DND-41 (cell line): ENCODE measurements around the gene TMSB10.

Experiments used
- ATAC-seq: fragments of 200-7000 bp; cut with Tn5 transposase; 3 replicates; pipeline ENCODE4 v1.9.1; 2021; ENCODE audit warnings: low read depth; ENCODE audit not compliant: insufficient read depth
- DNase-seq: peaks from one replicate; pipeline ENCODE4 v3.0.0-alpha.2; 2020
- H2AFZ ChIP-seq: 2 replicates; pipeline ENCODE4 v1.6.0; 2012; ENCODE audit warnings: low read depth, low read length
- H3K27ac ChIP-seq: 2 replicates; pipeline ENCODE4 v1.5.1; 2012; ENCODE audit warnings: low read length, inconsistent platforms
- H3K27me3 ChIP-seq: fragments of 200-600 bp; sonication (generic); 2 replicates; pipeline ENCODE4 v1.6.0; 2012; ENCODE audit warnings: low read length, mild to moderate bottlenecking, inconsistent platforms; ENCODE audit not compliant: insufficient read depth, poor library complexity
- H3K36me3 ChIP-seq: 2 replicates; pipeline ENCODE4 v1.5.1; 2012; ENCODE audit warnings: low read length, inconsistent platforms; ENCODE audit not compliant: insufficient read depth
- H3K4me1 ChIP-seq: 2 replicates; pipeline ENCODE4 v1.5.1; 2012; ENCODE audit warnings: mild to moderate bottlenecking, low read length; ENCODE audit not compliant: insufficient read depth
- H3K4me2 ChIP-seq: 2 replicates; pipeline ENCODE4 v1.6.0; 2012; ENCODE audit warnings: mild to moderate bottlenecking, moderate library complexity, low read length, inconsistent platforms; ENCODE audit not compliant: insufficient read depth
- H3K4me3 ChIP-seq, 2 experiments: fragments of 200-600 bp in 1 of 2; shearing (Covaris generic) in 1 of 2; 2 replicates each; pipeline ENCODE4 v1.5.1; 2012 to 2016; ENCODE audit warnings: inconsistent platforms in 2 of 2, low read length in 2 of 2, mild to moderate bottlenecking in 2 of 2, low read depth in 1 of 2, moderate library complexity in 1 of 2
- H3K79me2 ChIP-seq: 2 replicates; pipeline ENCODE4 v1.6.0; 2012; ENCODE audit warnings: low read length, inconsistent platforms; ENCODE audit not compliant: insufficient read depth
- H3K9ac ChIP-seq: 2 replicates; pipeline ENCODE4 v1.6.0; 2012; ENCODE audit warnings: low read depth, mild to moderate bottlenecking, inconsistent platforms, low read length, moderate library complexity
- H3K9me3 ChIP-seq: 2 replicates; pipeline ENCODE4 v1.5.1; 2012; ENCODE audit warnings: low read length, moderate library complexity, mild to moderate bottlenecking, inconsistent platforms; ENCODE audit not compliant: insufficient read depth, severe bottlenecking
- H4K20me1 ChIP-seq: 2 replicates; pipeline ENCODE4 v1.6.0; 2012; ENCODE audit warnings: low read length; ENCODE audit not compliant: insufficient read depth
- CTCF ChIP-seq: IDR thresholded peaks from 2 replicates; pipeline ENCODE4 v1.5.1; 2012; ENCODE audit warnings: borderline replicate concordance, low read length, moderate library complexity, mild to moderate bottlenecking; ENCODE audit not compliant: poor library complexity, severe bottlenecking; ENCODE audit errors: extremely low read depth
- EZH2 ChIP-seq: IDR thresholded peaks from 3 replicates; pipeline ENCODE4 v1.6.1; 2012; ENCODE audit warnings: borderline replicate concordance, low read depth, mild to moderate bottlenecking, moderate library complexity, low read length, inconsistent platforms; ENCODE audit not compliant: severe bottlenecking

TMSB10 gene

DNA sequence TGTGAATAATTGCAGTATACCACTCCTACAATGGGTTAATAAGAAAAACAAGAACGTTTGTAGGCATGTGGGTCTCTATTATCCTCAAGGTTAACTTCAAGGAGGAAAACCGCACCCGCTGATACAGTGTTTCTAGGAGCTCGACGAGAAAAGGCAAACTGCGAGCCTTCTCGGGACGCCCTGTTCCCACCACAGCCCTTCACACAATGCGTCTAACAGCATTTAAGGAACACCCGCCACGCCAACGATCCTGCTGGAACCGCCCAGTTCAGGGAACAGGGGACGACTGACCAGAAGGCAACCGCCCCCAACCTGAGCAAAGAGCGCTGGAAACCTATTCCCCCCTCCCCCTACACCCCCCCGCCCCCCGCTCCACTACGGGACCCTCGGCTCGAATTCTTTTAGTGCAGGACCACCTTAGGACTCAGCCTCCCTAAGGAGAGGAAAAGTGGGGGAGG lies 710 bp upstream of the TMSB10 start:
- Histone ChIP-seq H3K79me2 (peaks cover 18% of the 10 kb centered on the region), H3K4me3 (peak overlapping the region; percentile 46 to 93; a peak in 3 of 4 replicates), H3K27me3 (no peaks in the 10 kb centered on the region), H3K27ac (no peak overlapping the region; the same call in 1 of the 2 replicates), H3K9ac (peak overlapping the region; percentile 96), H4K20me1 (peaks cover 7% of the 10 kb centered on the region; the same call in 1 of the 2 replicates), H3K9me3 (no peaks in the 10 kb centered on the region), H3K4me2 (peak overlapping the region; percentile 92), H3K36me3 (peaks cover 19% of the 10 kb centered on the region), H2AFZ (peak overlapping the region; percentile 88), H3K4me1 (peaks cover 29% of the 10 kb centered on the region)
- DNase-seq, result peak; percentile 63
- ATAC-seq, result peak; percentile 19; the same call in 2 of the 3 replicates
- TF ChIP-seq EZH2, result no peak
- no peak for TF ChIP-seq CTCF

GRCh38 chr2:84906108-84906899 lies 848 bp downstream of the TMSB10 start:
- no peaks in the 10 kb centered on the region for H3K27me3 ChIP-seq
- peaks cover 18% of the 10 kb centered on the region for H3K79me2 ChIP-seq
- peaks cover 7% of the 10 kb centered on the region; the same call in 1 of the 2 replicates for H4K20me1 ChIP-seq
- peaks cover 29% of the 10 kb centered on the region for H3K4me1 ChIP-seq
- H3K27ac ChIP-seq, result peak overlapping the region; percentile 84
- DNase-seq (peak; percentile 64), ATAC-seq (peak; percentile 24)
- peak overlapping the region; percentile 92 for H3K4me2 ChIP-seq
- peak overlapping the region; percentile 83 for H2AFZ ChIP-seq
- peaks cover 19% of the 10 kb centered on the region for H3K36me3 ChIP-seq
- peak overlapping the region; percentile 96 for H3K9ac ChIP-seq
- H3K4me3 ChIP-seq, result peak overlapping the region; percentile 93
- TF ChIP-seq CTCF (no peak), EZH2 (no peak)
- H3K9me3 ChIP-seq, result no peaks in the 10 kb centered on the region

DNA sequence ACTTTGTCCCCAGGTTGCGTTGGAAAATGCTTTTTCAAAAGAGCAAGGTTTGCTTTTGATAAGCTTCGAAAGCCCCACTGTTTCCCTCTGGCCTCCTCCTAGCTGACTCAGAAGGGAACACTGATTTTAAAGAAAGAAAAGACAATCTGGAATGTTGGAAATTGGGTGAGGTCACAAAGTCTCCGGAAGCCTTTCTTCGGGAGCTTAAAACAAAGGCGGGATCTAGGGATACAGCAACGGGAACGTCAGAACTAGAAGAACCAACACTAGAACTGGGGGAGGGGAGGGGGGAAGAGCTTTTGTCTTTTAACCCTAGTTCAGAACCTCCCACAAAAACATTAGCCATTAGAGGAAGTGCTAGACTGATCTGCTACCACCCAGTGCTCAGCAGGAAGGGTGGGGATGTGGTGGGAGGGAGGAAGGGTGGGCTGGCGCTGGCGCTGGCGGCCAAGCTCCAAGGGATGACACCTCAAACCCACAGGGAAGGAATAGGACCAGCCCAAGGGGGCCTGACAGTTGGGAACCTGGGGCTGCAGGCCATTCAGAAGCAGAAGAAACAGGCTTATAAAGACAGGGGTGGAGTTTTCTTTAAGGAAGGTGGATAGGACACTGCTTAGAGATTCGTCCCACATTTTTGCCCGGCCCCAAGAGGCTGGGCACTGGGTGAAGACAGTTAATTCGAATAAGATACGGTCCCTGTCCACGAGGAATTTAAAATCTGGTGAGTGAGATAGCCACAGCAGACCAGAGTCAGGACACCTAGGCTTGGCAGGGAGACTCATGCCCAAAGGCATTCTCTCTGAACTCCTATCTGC lies 1.7 kb downstream of the TMSB10 start:
- peak; percentile 76 for ATAC-seq

More for the DNA sequence above, 1.7 kb downstream of the TMSB10 start:
- peak overlapping the region; percentile 92 for H3K4me2 ChIP-seq
- H3K9me3 ChIP-seq, result no peaks in the 10 kb centered on the region
- TF ChIP-seq CTCF (no peak), EZH2 (no peak)
- peaks cover 7% of the 10 kb centered on the region; the same call in 1 of the 2 replicates for H4K20me1 ChIP-seq
- no peaks in the 10 kb centered on the region for H3K27me3 ChIP-seq
- peaks cover 29% of the 10 kb centered on the region for H3K4me1 ChIP-seq
- H3K4me3 ChIP-seq, result peak overlapping the region; percentile 93; a peak in 3 of 4 replicates
- DNase-seq, result peak; percentile 78
- peaks cover 19% of the 10 kb centered on the region for H3K36me3 ChIP-seq
- H2AFZ ChIP-seq, result no peak overlapping the region
- H3K27ac ChIP-seq, result peak overlapping the region; percentile 84
- peaks cover 18% of the 10 kb centered on the region for H3K79me2 ChIP-seq
- H3K9ac ChIP-seq, result peak overlapping the region; percentile 96
